ENCODE results near the gene PACSIN2. TPM values are rescaled to one million over a fixed set of nuclear protein-coding genes. Genes with fewer than 3 reads are reported as not detected.
A peak's percentile ranks its signal among the peaks of the same experiment; 100 is the strongest.

PACSIN2 gene
- total and polyA plus RNA-seq, 2 of the 13 experiments (the other 11 are each of a cell fraction or from before 2014, with no cell fraction given): 54.1 to 68.8 TPM

GRCh38 chr22:42856865-42857704 is 157.9 kb downstream of the PACSIN2 start, which contains the start of gene ARFGAP3 (continued):
- TF ChIP-seq ZNF234 (CRISPR knock-in tag; conservative IDR thresholded peaks at IDR 0.05) (peak; percentile 90; the same call in 1 of the 2 replicates), ZNF317 (CRISPR knock-in tag; IDR thresholded peaks at IDR 0.05) (no peak), TMF1 (CRISPR knock-in tag; IDR thresholded peaks at IDR 0.05; ENCODE audit: low read depth) (peak; percentile 92), ZNF629 (CRISPR knock-in tag; conservative IDR thresholded peaks at IDR 0.05) (peak; percentile 29; the same call in 1 of the 2 replicates), ZNF761 (CRISPR knock-in tag; conservative IDR thresholded peaks at IDR 0.05) (peak; percentile 97), HINFP (CRISPR knock-in tag; IDR thresholded peaks at IDR 0.05; ENCODE audit: low read depth) (peak; percentile 91), ZNF224 (CRISPR knock-in tag; IDR thresholded peaks at IDR 0.05) (peak; percentile 85; the same call in 1 of the 2 replicates), HMGA1 (CRISPR knock-in tag; conservative IDR thresholded peaks at IDR 0.05) (no peak), ZNF460 (CRISPR knock-in tag; IDR thresholded peaks at IDR 0.05; ENCODE audit: borderline replicate concordance) (no peak; the same call in 1 of the 2 replicates), HIVEP1 (CRISPR knock-in tag; IDR thresholded peaks at IDR 0.05) (peak; percentile 79), ZNF280B (CRISPR knock-in tag; IDR thresholded peaks at IDR 0.05; ENCODE audit: borderline replicate concordance) (peak; percentile 56; the same call in 1 of the 2 replicates), NFAT5 (CRISPR knock-in tag; IDR thresholded peaks at IDR 0.05) (peak; percentile 98), ZNF891 (CRISPR knock-in tag; IDR thresholded peaks at IDR 0.05) (peak; percentile 47; the same call in 1 of the 2 replicates), ZNF773 (CRISPR knock-in tag; IDR thresholded peaks at IDR 0.05; ENCODE audit: borderline replicate concordance) (peak; percentile 95)
